Epithelial cell of prostate (primary cell): ENCODE data around the gene NRAP.

Experiments
- DNase-seq: peaks from one replicate; pipeline ENCODE4 v3.0.0-alpha.2; 2011; ENCODE audit warnings: low read depth, low spot score
- H3K27ac ChIP-seq: fragments of 450-650 bp; 2 replicates; pipeline ENCODE4 v1.5.1; 2017; ENCODE audit warnings: mild to moderate bottlenecking

NRAP gene

GRCh38 chr10:113663908-113664307 is at the start of gene NRAP:
NRAP (minus strand) TSS chr10:113664041; CDS start chr10:113663882, 159 bp downstream.
- no peak for DNase-seq
- no peak within 1 kb of the TSS for H3K27ac ChIP-seq

GRCh38 chr10:113713640-113713982 is 49.8 kb upstream of the NRAP start:
- H3K27ac ChIP-seq = no peak overlapping the region
- DNase-seq = no peak

- H3K27ac ChIP-seq = no peak overlapping the region
- no peak for DNase-seq
Observed at GRCh38 chr10:113712755-113713639, 49.2 kb upstream of the NRAP start.

GRCh38 chr10:113712024-113712423 is 48.2 kb upstream of the NRAP start:
- no peak for DNase-seq
- no peak overlapping the region for H3K27ac ChIP-seq

- DNase-seq = no peak
- no peak overlapping the region for H3K27ac ChIP-seq
Observed at GRCh38 chr10:113711142-113711541, 47.3 kb upstream of the NRAP start.

- DNase-seq = no peak
- no peak overlapping the region for H3K27ac ChIP-seq
Observed at GRCh38 chr10:113709221-113709838, 45.5 kb upstream of the NRAP start.

GRCh38 chr10:113708640-113709039 is 44.8 kb upstream of the NRAP start:
- DNase-seq = no peak
- no peak overlapping the region for H3K27ac ChIP-seq

- DNase-seq = no peak
Observed at GRCh38 chr10:113706623-113707022, 42.8 kb upstream of the NRAP start.

GRCh38 chr10:113705344-113705652 is 41.5 kb upstream of the NRAP start:
- DNase-seq = no peak
- no peak overlapping the region for H3K27ac ChIP-seq

More at GRCh38 chr10:113706623-113707022, 42.8 kb upstream of the NRAP start:
- no peak overlapping the region for H3K27ac ChIP-seq

GRCh38 chr10:113704637-113705343 is 40.9 kb upstream of the NRAP start:
- DNase-seq = no peak
- no peak overlapping the region for H3K27ac ChIP-seq

- no peak overlapping the region for H3K27ac ChIP-seq
- no peak for DNase-seq
Observed at GRCh38 chr10:113697595-113697994, 33.8 kb upstream of the NRAP start.

GRCh38 chr10:113695691-113696090 is 31.9 kb upstream of the NRAP start:
- no peak for DNase-seq
- no peak overlapping the region for H3K27ac ChIP-seq

GRCh38 chr10:113693348-113693747 is 29.5 kb upstream of the NRAP start:
- no peak for DNase-seq
- H3K27ac ChIP-seq = no peak overlapping the region

- DNase-seq = no peak
- H3K27ac ChIP-seq = no peak overlapping the region
Observed at GRCh38 chr10:113692271-113692670, 28.4 kb upstream of the NRAP start.

- no peak for DNase-seq
- H3K27ac ChIP-seq = no peak overlapping the region
Observed at GRCh38 chr10:113691381-113691780, 27.5 kb upstream of the NRAP start.

- DNase-seq = no peak
- no peak overlapping the region for H3K27ac ChIP-seq
Observed at GRCh38 chr10:113690749-113691148, 26.9 kb upstream of the NRAP start.

- DNase-seq = no peak
- no peak overlapping the region for H3K27ac ChIP-seq
Observed at GRCh38 chr10:113689574-113689973, 25.7 kb upstream of the NRAP start.

- no peak overlapping the region for H3K27ac ChIP-seq
- DNase-seq = no peak
Observed at GRCh38 chr10:113689057-113689456, 25.2 kb upstream of the NRAP start.

GRCh38 chr10:113687037-113687436 is 23.2 kb upstream of the NRAP start:
- no peak for DNase-seq
- H3K27ac ChIP-seq = no peak overlapping the region

GRCh38 chr10:113686028-113686427 is 22.2 kb upstream of the NRAP start:
- no peak for DNase-seq
- no peak overlapping the region for H3K27ac ChIP-seq

GRCh38 chr10:113683300-113683699 is 19.5 kb upstream of the NRAP start:
- H3K27ac ChIP-seq = no peak overlapping the region
- DNase-seq = no peak
